Neural crest cell (in vitro differentiated cells): ENCODE measurements around the gene CNGB1. TPM values are rescaled to one million over a fixed set of nuclear protein-coding genes. Genes with fewer than 3 reads are reported as not detected.
"Not testable (repeated sequence)": the region's sequence is repeated elsewhere in the genome, so short reads cannot be mapped to it uniquely, and the experiment has no call there.

ENCODE experiments used
- DNase-seq: peaks from one replicate; pipeline ENCODE4 v3.0.0; 2021; ENCODE audit warnings: low read depth, mixed read lengths, low spot score
- H3K27ac Mint-ChIP-seq: one replicate; pipeline ENCODE4 v1.8.0; 2021; ENCODE audit warnings: mild to moderate bottlenecking, mixed read lengths; ENCODE audit not compliant: unreplicated experiment
- H3K27me3 Mint-ChIP-seq: 2 replicates; pipeline ENCODE4 v1.8.0; 2021; ENCODE audit warnings: low read depth, mild to moderate bottlenecking, mixed read lengths
- H3K36me3 Mint-ChIP-seq: 2 replicates; pipeline ENCODE4 v1.8.0; 2021; ENCODE audit warnings: low read depth, mild to moderate bottlenecking, mixed read lengths
- H3K4me1 Mint-ChIP-seq: 2 replicates; pipeline ENCODE4 v1.8.0; 2021; ENCODE audit warnings: mixed read lengths
- H3K4me3 Mint-ChIP-seq: one replicate; pipeline ENCODE4 v1.8.0; 2021; ENCODE audit warnings: mild to moderate bottlenecking, mixed read lengths
- H3K9me3 Mint-ChIP-seq: 2 replicates; pipeline ENCODE4 v1.8.0; 2021; ENCODE audit warnings: mixed read lengths
- total RNA-seq: library from RNA; stranded (reverse); gene quantifications from 2 replicates; pipeline ENCODE4 v1.2.1, GENCODE V29; 2021
- TF ChIP-seq, protein P1 (sequence below): fragments of 200-600 bp; sonication (generic); conservative IDR thresholded peaks from 2 replicates; pipeline ENCODE4 v1.5.0; 2021; ENCODE audit warnings: antibody characterized with exemption, mild to moderate bottlenecking

Gene CNGB1
- total RNA-seq, 1 donor from 2014 or later = 0.21 TPM

GRCh38 chr16:57899771-57900661 is 70.9 kb downstream of the CNGB1 start:
- Mint-ChIP-seq H3K27me3 (peaks cover 22% of the 10 kb centered on the region), H3K4me3 (no peak overlapping the region)

DNA sequence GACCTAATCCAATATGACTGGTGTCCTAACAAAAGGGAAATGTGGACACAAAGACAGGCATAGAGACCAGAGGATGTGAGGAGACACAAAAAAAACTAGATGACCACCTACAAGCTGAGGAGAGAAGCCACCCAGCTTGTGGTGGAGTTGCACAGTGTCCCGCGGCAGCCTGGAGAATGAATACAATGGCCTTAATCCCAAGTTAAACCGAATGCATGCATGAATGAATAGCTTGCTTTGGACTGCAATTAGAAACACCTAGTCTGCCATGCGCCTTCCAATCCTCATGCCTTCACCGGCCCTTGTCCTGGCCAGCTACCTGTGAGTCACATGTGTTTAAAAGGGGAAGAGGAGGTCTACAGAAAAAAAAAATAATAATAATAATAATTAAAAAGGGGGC is 72.0 kb downstream of the CNGB1 start:
- DNase-seq = no peak
- Mint-ChIP-seq H3K27me3 (peaks cover 26% of the 10 kb centered on the region), H3K27ac (no peak overlapping the region), H3K36me3 (no peaks in the 10 kb centered on the region), H3K4me3 (no peak overlapping the region), H3K4me1 (peaks cover 5% of the 10 kb centered on the region), H3K9me3 (no peaks in the 10 kb centered on the region)
- TF ChIP-seq, protein P1, sequence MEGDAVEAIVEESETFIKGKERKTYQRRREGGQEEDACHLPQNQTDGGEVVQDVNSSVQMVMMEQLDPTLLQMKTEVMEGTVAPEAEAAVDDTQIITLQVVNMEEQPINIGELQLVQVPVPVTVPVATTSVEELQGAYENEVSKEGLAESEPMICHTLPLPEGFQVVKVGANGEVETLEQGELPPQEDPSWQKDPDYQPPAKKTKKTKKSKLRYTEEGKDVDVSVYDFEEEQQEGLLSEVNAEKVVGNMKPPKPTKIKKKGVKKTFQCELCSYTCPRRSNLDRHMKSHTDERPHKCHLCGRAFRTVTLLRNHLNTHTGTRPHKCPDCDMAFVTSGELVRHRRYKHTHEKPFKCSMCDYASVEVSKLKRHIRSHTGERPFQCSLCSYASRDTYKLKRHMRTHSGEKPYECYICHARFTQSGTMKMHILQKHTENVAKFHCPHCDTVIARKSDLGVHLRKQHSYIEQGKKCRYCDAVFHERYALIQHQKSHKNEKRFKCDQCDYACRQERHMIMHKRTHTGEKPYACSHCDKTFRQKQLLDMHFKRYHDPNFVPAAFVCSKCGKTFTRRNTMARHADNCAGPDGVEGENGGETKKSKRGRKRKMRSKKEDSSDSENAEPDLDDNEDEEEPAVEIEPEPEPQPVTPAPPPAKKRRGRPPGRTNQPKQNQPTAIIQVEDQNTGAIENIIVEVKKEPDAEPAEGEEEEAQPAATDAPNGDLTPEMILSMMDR = no peak

More at GRCh38 chr16:57899771-57900661, 70.9 kb downstream of the CNGB1 start:
- Mint-ChIP-seq H3K36me3 (no peaks in the 10 kb centered on the region), H3K9me3 (no peaks in the 10 kb centered on the region), H3K27ac (no peak overlapping the region), H3K4me1 (peaks cover 5% of the 10 kb centered on the region)
- DNase-seq = peak; percentile 82
- TF ChIP-seq, protein P1 = peak; percentile 95

DNA sequence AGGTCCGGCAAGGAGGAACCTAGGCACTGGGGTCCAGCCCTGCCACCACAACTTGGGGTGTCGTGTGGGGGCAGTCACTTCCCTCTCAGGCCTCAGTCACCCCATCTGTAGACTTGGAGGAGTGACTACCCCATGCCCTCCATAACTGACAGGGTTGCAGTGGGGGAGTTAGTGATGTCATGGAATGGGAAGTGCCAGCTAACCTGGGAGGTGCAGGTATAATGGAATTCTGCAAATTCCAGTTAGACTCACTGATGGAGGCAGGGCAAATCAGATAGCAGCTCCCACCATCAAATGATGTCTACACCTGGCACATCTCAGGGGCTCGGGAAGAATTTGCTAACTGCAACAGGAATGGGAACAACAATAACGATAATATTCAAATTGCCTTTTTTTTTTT is 72.9 kb downstream of the CNGB1 start:
- H3K27ac Mint-ChIP-seq = peak overlapping the region; percentile 27
- H3K4me1 Mint-ChIP-seq = peaks cover 5% of the 10 kb centered on the region
- DNase-seq = no peak
- TF ChIP-seq, protein P1 = no peak
- H3K27me3 Mint-ChIP-seq = peaks cover 32% of the 10 kb centered on the region
- H3K9me3 Mint-ChIP-seq = no peaks in the 10 kb centered on the region
- H3K36me3 Mint-ChIP-seq = no peaks in the 10 kb centered on the region
- no peak overlapping the region for H3K4me3 Mint-ChIP-seq

DNA sequence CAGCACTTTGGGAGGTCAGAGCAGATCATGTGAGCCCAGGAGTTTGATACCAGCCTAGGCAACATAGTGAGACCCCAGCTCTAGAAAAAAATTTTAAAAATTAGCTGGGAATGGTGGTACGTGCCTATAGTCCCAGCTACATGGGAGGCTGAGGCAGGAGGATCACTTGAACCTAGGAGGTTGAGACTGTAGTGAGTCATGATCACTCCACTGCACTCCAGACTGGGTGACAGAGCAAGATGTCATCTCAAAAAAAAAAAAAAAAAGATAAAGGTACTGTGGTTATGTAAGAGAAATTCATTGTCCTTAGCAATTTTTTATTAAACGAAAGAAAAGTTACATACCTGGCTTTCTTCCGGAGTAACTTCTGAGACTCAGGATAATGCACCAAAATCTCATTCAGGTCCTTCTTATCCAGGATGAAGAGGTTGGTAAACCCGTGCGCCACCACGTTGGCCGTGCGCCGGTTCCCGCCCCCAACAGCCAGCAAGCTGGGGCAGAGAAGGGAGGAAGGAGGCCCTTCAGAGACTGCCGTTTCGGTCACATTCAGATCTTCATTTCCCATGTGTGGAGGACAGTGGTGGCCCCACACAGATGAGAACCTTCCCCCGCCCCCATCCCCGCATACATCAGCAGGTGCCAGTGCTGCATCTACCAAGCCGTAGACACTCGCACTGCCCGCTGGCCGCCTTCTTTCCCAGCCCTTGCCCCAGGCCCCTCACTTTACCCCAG is 73.7 kb downstream of the CNGB1 start:
- H3K27ac Mint-ChIP-seq = no peak overlapping the region
- H3K4me1 Mint-ChIP-seq = peaks cover 5% of the 10 kb centered on the region
- H3K36me3 Mint-ChIP-seq = no peaks in the 10 kb centered on the region
- no peak overlapping the region for H3K4me3 Mint-ChIP-seq
- no peaks in the 10 kb centered on the region for H3K9me3 Mint-ChIP-seq
- TF ChIP-seq, protein P1 = no peak
- H3K27me3 Mint-ChIP-seq = peaks cover 35% of the 10 kb centered on the region
- DNase-seq = no peak

DNA sequence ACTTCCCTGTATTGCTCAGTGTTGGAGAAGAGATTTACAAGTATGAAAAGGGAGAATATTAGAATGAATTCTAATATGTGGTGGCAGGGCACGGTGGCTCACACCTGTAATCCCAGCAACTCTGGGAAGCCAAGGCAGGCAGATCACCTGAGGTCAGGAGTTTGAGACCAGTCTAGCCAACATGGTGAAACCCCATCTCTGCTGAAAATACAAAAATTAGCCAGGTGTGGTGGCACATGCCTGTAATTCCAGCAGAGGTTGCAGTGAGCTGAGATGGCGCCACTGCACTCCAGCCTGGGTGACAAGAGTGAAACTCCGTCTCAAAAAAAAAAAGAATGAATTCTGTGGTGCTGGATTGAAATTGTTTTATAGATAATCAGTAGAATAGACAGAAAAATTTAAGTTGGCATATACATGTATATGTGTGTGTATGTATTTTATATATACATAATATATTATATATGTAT is 75.8 kb downstream of the CNGB1 start:
- not testable (repeated sequence) for H3K9me3 Mint-ChIP-seq, H3K27ac Mint-ChIP-seq, DNase-seq, H3K4me1 Mint-ChIP-seq, H3K4me3 Mint-ChIP-seq, H3K36me3 Mint-ChIP-seq
- peaks cover 33% of the 10 kb centered on the region for H3K27me3 Mint-ChIP-seq
